Stimulated activated memory B cell treated with anti-CD40 and anti-IgM and Interleukin-4, amounts not matched to agents 10 μg/mL and 1 μg/mL and 100 μg/mL, for 72 hours (primary cell): ENCODE measurements around the gene PRDX3.

Experiments used
- ATAC-seq: fragments of 150-1000 bp; cut with Tn5 transposase; 2 replicates; pipeline ENCODE4 v1.10.0; 2021
- H3K27ac Mint-ChIP-seq: one replicate; pipeline ENCODE4 v1.8.0; 2022; ENCODE audit warnings: mild to moderate bottlenecking, mixed read lengths
- H3K27me3 Mint-ChIP-seq: one replicate; pipeline ENCODE4 v1.8.0; 2022; ENCODE audit warnings: mixed read lengths
- H3K36me3 Mint-ChIP-seq: one replicate; pipeline ENCODE4 v1.8.0; 2022; ENCODE audit warnings: mixed read lengths
- H3K4me1 Mint-ChIP-seq: one replicate; pipeline ENCODE4 v1.8.0; 2022; ENCODE audit warnings: mixed read lengths
- H3K4me3 Mint-ChIP-seq: one replicate; pipeline ENCODE4 v1.8.0; 2022; ENCODE audit warnings: mild to moderate bottlenecking, moderate library complexity, mixed read lengths
- H3K9me3 Mint-ChIP-seq: one replicate; pipeline ENCODE4 v1.8.0; 2022; ENCODE audit warnings: mixed read lengths

The PRDX3 gene

DNA sequence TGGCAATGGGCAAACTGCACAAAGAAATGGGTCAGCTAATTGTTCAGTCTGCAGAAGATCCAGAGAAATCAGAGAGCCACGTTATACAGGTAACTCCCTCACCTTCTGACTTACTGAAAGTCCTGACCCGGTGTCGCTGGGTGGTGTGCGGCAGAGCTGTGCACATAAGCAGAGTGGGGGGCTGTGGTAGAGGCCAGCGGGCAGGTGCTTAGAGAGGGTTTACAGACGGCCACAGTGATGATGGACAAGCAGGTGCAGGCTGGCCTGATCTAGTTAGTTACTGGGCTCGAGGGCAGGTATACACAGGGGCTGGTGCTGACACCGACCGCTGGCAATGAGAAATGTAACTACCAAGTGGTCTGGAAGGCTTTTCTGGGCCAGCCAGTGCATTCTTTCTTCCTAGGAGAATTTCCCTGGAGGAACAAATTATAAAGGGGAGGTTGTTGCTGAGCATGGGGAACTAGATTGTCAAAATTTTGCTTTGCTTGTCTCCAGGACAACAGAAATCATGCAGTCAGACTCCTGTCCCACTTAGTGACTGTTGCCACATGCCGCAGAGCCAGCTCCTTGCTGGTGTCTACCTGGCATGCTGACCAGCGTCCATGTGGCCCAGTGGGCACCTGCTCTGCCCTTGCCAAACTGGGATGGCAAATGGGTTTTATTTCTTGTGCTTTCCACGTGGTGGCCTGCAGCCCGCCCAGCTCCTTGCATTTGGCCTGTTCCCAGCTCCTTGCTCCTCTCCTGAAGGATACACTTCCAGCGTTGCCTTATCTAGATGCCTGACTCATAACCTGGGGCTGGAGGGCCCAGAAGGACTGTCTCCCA lies 45.9 kb downstream of the PRDX3 start:
- Mint-ChIP-seq H3K27ac (peak overlapping the region; percentile 90), H3K4me3 (no peak overlapping the region), H3K9me3 (no peaks in the 10 kb centered on the region), H3K27me3 (no peaks in the 10 kb centered on the region), H3K4me1 (peaks cover 24% of the 10 kb centered on the region), H3K36me3 (peaks cover 43% of the 10 kb centered on the region)
- ATAC-seq = no peak

DNA sequence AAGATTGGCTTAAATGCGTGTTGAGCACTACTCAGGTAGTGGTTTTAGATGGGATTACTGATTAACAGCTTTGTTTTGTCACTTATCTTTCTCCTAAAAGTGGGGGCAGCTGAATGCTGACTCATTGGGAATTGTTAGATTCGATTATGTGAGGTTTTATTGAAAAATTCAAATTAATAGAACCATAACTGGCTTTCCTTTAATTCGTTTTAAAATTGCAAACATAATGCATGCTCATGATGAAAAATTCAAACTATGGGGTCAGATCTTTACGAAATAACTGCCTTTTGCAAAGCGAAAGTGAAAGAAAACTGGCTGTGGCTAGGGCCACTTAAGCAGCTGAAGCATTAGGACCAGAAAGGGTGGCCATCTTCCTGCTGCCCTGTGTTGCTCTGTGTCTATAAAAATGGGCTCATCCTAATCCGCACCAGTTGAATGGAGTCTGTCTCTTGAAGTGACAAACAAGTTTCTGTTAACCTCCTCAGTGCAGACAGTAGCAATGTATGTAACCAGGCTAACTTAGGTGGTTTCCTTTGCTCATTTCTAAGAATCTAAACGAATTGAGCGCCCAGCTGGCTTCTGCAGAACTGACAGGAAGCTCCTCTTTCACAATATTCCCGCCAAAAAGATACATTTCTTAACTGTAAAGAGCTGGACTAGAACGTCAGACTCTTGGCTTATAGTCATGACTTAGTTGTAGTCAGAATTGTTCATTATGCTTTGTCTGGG lies 46.9 kb downstream of the PRDX3 start:
- Mint-ChIP-seq H3K36me3 (peaks cover 43% of the 10 kb centered on the region), H3K9me3 (no peaks in the 10 kb centered on the region), H3K4me1 (peaks cover 24% of the 10 kb centered on the region), H3K4me3 (peak overlapping the region; percentile 80), H3K27me3 (no peaks in the 10 kb centered on the region), H3K27ac (peak overlapping the region; percentile 90)
- ATAC-seq = peak; percentile 83

DNA sequence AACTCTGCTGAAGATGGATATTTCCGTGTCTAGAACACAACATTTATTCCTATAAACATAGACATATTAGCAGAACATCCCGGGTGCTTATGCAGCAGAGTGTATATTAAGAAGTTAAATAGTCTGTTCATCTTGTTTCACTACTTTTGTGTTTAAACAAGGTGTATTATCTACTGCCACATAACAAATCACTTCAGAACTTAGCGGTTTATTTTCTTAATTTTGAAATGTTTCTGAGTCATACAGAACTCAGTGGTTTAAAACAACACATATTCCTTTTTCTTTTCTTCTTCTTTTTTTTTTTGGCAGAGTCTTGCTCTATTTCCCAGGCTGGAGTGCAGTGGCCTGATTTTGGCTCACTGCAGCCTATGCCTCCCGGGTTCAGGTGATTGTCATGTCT lies 48.9 kb downstream of the PRDX3 start:
- H3K36me3 Mint-ChIP-seq = peaks cover 54% of the 10 kb centered on the region
- ATAC-seq = no peak
- H3K27ac Mint-ChIP-seq = no peak overlapping the region

DNA sequence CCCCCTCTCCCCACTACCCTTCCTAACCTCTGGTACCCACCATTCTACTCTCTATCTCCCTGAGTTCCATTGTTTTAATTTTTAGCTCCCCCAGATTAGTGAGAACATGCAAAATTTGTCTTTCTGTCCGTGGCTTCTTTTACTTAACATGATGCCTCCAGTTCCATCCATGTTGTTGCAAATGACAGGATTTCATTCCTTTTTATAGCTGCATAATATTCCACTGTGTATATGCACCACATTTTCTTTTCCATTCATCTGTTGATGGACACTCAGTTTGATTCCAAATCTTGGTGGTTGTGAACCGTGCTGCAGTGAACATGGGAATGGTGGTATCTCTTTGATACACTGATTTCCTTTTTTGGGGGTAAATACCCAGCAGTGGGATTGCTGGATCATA lies 52.7 kb downstream of the PRDX3 start:
- no peak overlapping the region for H3K27ac Mint-ChIP-seq
- no peak overlapping the region for H3K4me3 Mint-ChIP-seq
- no peaks in the 10 kb centered on the region for H3K27me3 Mint-ChIP-seq
- peaks cover 3% of the 10 kb centered on the region for H3K9me3 Mint-ChIP-seq
- no peak for ATAC-seq
- peaks cover 48% of the 10 kb centered on the region for H3K36me3 Mint-ChIP-seq
- H3K4me1 Mint-ChIP-seq = peaks cover 7% of the 10 kb centered on the region

More for the DNA sequence above, 48.9 kb downstream of the PRDX3 start:
- no peak overlapping the region for H3K4me3 Mint-ChIP-seq
- H3K4me1 Mint-ChIP-seq = peaks cover 24% of the 10 kb centered on the region
- no peaks in the 10 kb centered on the region for H3K27me3 Mint-ChIP-seq
- H3K9me3 Mint-ChIP-seq = peaks cover 3% of the 10 kb centered on the region

DNA sequence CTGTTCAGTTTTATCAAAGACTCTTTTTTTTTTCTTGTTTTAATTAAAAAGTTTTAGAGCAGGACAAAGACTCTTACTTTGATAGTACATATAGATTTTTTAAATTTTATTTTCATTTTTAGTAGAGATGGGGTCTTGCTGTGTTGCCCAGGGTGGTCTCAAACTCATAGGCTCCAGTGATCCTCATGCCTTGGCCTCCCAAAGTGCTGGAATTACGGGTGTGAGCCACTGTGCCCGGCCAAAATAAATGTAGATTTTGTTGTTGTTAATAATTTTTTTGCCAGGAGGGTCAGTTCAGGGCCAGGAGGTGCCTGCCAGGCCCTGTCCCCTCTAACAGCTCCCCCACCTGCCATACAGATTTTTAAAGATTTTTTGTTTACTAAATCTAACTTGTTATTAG lies 57.7 kb downstream of the PRDX3 start:
- peaks cover 30% of the 10 kb centered on the region for H3K36me3 Mint-ChIP-seq
- no peak overlapping the region for H3K4me3 Mint-ChIP-seq
- H3K27me3 Mint-ChIP-seq = no peaks in the 10 kb centered on the region
- no peak for ATAC-seq
- peaks cover 2% of the 10 kb centered on the region for H3K9me3 Mint-ChIP-seq
- H3K27ac Mint-ChIP-seq = no peak overlapping the region
- H3K4me1 Mint-ChIP-seq = no peaks in the 10 kb centered on the region

DNA sequence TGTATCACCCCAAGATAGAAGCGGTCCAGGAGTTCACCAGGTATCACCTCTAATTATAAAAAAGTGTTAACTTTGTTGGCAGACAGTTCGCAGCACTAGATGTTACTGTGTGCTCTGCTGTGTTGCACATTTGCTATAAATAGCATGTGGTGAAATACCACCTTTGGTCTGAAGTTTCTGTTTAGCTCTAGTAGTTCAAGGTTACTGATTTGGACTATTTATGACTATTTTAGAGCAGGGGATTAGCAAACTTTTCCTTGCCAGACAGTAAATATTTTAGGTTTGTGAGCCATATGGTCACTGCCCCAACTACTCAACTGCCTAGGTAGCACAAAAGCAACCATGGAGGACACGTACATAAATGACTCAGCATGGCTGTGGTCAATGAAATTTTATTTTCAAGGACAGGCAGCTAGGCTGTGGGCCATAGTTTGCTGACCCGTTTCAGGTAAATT lies 58.2 kb downstream of the PRDX3 start:
- H3K4me1 Mint-ChIP-seq = no peaks in the 10 kb centered on the region
- H3K27me3 Mint-ChIP-seq = no peaks in the 10 kb centered on the region
- no peak overlapping the region for H3K4me3 Mint-ChIP-seq
- peaks cover 26% of the 10 kb centered on the region for H3K36me3 Mint-ChIP-seq
- no peaks in the 10 kb centered on the region for H3K9me3 Mint-ChIP-seq
- ATAC-seq = peak; percentile 60
- peak overlapping the region; percentile 30 for H3K27ac Mint-ChIP-seq

DNA sequence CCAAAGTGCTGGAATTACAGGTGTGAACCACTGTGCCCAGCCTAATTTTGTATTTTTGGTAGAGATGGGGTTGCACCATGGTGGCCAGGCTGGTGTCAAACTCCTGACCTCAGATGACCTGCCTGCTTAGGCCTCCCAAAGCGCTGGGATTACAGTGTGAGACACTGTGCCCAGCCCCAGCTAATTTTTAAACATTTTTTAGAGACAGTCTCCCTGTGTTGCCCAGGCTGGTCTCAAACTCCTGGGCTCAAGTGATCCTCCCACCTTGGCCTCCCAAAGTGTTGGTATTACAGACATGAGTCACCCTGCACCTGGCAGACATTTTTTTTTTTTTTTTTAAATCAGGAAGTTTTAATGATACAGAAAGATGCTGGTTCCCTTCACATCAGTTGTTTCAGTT lies 59.2 kb downstream of the PRDX3 start:
- H3K4me3 Mint-ChIP-seq = no peak overlapping the region
- no peaks in the 10 kb centered on the region for H3K9me3 Mint-ChIP-seq
- no peak for ATAC-seq
- no peak overlapping the region for H3K27ac Mint-ChIP-seq
- H3K4me1 Mint-ChIP-seq = no peaks in the 10 kb centered on the region
- H3K36me3 Mint-ChIP-seq = peaks cover 27% of the 10 kb centered on the region
- H3K27me3 Mint-ChIP-seq = no peaks in the 10 kb centered on the region

DNA sequence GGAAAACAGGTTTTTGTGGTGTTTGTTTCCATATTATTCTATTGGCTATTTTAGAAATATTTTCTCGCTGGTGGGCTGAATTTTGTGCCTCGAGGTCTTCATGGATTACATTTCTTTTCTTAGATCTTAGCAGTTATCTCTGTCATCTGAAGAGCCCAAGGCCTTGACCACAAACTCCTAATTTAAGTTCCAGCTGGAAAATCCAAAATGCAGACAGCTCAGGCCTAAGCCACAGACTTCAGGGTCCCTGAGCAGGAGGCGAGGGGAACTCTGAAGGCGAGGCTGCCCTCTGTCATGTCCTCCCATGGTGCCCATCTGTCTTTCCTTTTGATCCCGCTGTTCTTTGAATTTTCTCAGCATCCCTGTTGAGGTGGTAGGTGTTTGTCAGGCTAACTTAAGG lies 60.4 kb downstream of the PRDX3 start:
- no peak for ATAC-seq
- H3K27ac Mint-ChIP-seq = no peak overlapping the region
- no peaks in the 10 kb centered on the region for H3K27me3 Mint-ChIP-seq
- no peaks in the 10 kb centered on the region for H3K4me1 Mint-ChIP-seq
- no peaks in the 10 kb centered on the region for H3K9me3 Mint-ChIP-seq
- no peak overlapping the region for H3K4me3 Mint-ChIP-seq
- H3K36me3 Mint-ChIP-seq = peaks cover 38% of the 10 kb centered on the region
